HepG2 (cell line): ENCODE data around the gene CSN2. TPM values are rescaled to one million over a fixed set of nuclear protein-coding genes. Genes with fewer than 3 reads are reported as not detected.

ENCODE experiments used
- ADNP ChIP-seq: sonication (generic); formaldehyde crosslinking; IDR thresholded peaks from 2 replicates; pipeline ENCODE4 v1.4.0; 2020; ENCODE audit warnings: missing genetic modification reagents
- CC2D1A ChIP-seq: sonication (generic); formaldehyde crosslinking; IDR thresholded peaks from 2 replicates; pipeline ENCODE4 v1.8.1; 2023; ENCODE audit warnings: mild to moderate bottlenecking, missing genetic modification reagents
- MYPOP ChIP-seq: sonication (generic); formaldehyde crosslinking; IDR thresholded peaks from 2 replicates; pipeline ENCODE4 v1.8.1; 2023; ENCODE audit warnings: mild to moderate bottlenecking, moderate library complexity, missing genetic modification reagents
- ZC3H4 ChIP-seq: sonication (generic); formaldehyde crosslinking; IDR thresholded peaks from 2 replicates; pipeline ENCODE4 v1.4.0; 2020; ENCODE audit warnings: missing genetic modification reagents, borderline replicate concordance
- ZFP90 ChIP-seq: sonication (generic); formaldehyde crosslinking; IDR thresholded peaks from 2 replicates; pipeline ENCODE4 v1.8.0; 2022; ENCODE audit warnings: missing genetic modification reagents, mild to moderate bottlenecking, inconsistent platforms, borderline replicate concordance
- ZNF7 ChIP-seq: IDR thresholded peaks from 2 replicates; pipeline ENCODE4 v1.6.1; 2016; ENCODE audit warnings: missing biosample characterization, missing genetic modification reagents
- ZNF788 ChIP-seq: sonication (generic); formaldehyde crosslinking; IDR thresholded peaks from 2 replicates; pipeline ENCODE4 v1.5.0; 2020; ENCODE audit warnings: mild to moderate bottlenecking, missing genetic modification reagents, borderline replicate concordance
- polyA plus RNA-seq, 8 experiments: library from polyadenylated mRNA; depleted of rRNA in 3 of 8; stranded (reverse) in 7 of 8; unstranded in 1 of 8; fragments of >200 nt; fragmentation: Illumina TruSeq in 4 of 8; extraction: Trizol in 4 of 8; gene quantifications; 2 replicates each; pipeline versions ENCODE4 v1.2.1 to v1.2.3, GENCODE V29; 2011 to 2016; ENCODE audit warnings: low read depth in 4 of 8, missing spikeins in 1 of 8, mixed read lengths in 1 of 8; ENCODE audit not compliant: insufficient read depth in 1 of 8
- total RNA-seq, 5 experiments: library from RNA; depleted of rRNA; stranded (reverse); fragments of >200 nt; fragmentation: Illumina TruSeq; extraction: Trizol; gene quantifications; 2 replicates each; pipeline ENCODE4 v1.2.3, GENCODE V29; 2016; ENCODE audit warnings: low read depth in 1 of 5
- TF ChIP-seq, protein P1 (sequence below), 2 experiments: IDR thresholded peaks; 2 replicates each; pipeline ENCODE4 v1.6.1; 2011 to 2012; ENCODE audit warnings: low read length in 2 of 2, borderline replicate concordance in 1 of 2, low read depth in 1 of 2, mild to moderate bottlenecking in 1 of 2, moderate library complexity in 1 of 2
- TF ChIP-seq, protein P2 (sequence below): sonication (generic); formaldehyde crosslinking; IDR thresholded peaks from 2 replicates; pipeline ENCODE4 v1.5.0; 2020; ENCODE audit warnings: missing genetic modification reagents

CSN2 gene
- total and polyA plus RNA-seq, 2 of the 13 experiments (the other 11 are each of a cell fraction or from before 2014, with no cell fraction given), result 0.15 TPM; not detected in 1

- TF ChIP-seq, protein P1, sequence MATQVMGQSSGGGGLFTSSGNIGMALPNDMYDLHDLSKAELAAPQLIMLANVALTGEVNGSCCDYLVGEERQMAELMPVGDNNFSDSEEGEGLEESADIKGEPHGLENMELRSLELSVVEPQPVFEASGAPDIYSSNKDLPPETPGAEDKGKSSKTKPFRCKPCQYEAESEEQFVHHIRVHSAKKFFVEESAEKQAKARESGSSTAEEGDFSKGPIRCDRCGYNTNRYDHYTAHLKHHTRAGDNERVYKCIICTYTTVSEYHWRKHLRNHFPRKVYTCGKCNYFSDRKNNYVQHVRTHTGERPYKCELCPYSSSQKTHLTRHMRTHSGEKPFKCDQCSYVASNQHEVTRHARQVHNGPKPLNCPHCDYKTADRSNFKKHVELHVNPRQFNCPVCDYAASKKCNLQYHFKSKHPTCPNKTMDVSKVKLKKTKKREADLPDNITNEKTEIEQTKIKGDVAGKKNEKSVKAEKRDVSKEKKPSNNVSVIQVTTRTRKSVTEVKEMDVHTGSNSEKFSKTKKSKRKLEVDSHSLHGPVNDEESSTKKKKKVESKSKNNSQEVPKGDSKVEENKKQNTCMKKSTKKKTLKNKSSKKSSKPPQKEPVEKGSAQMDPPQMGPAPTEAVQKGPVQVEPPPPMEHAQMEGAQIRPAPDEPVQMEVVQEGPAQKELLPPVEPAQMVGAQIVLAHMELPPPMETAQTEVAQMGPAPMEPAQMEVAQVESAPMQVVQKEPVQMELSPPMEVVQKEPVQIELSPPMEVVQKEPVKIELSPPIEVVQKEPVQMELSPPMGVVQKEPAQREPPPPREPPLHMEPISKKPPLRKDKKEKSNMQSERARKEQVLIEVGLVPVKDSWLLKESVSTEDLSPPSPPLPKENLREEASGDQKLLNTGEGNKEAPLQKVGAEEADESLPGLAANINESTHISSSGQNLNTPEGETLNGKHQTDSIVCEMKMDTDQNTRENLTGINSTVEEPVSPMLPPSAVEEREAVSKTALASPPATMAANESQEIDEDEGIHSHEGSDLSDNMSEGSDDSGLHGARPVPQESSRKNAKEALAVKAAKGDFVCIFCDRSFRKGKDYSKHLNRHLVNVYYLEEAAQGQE (IDR thresholded peaks at IDR 0.05; ENCODE audit: borderline replicate concordance in 1 of 2, low read depth in 1 of 2, low read length in 2 of 2), result no peak
- TF ChIP-seq ZFP90 (no peak), ZC3H4 (no peak), MYPOP (CRISPR knock-in tag) (no peak), ADNP (no peak), CC2D1A (no peak), ZNF788 (CRISPR knock-in tag) (no peak), ZNF7 (CRISPR knock-in tag) (no peak)
- TF ChIP-seq, protein P2, sequence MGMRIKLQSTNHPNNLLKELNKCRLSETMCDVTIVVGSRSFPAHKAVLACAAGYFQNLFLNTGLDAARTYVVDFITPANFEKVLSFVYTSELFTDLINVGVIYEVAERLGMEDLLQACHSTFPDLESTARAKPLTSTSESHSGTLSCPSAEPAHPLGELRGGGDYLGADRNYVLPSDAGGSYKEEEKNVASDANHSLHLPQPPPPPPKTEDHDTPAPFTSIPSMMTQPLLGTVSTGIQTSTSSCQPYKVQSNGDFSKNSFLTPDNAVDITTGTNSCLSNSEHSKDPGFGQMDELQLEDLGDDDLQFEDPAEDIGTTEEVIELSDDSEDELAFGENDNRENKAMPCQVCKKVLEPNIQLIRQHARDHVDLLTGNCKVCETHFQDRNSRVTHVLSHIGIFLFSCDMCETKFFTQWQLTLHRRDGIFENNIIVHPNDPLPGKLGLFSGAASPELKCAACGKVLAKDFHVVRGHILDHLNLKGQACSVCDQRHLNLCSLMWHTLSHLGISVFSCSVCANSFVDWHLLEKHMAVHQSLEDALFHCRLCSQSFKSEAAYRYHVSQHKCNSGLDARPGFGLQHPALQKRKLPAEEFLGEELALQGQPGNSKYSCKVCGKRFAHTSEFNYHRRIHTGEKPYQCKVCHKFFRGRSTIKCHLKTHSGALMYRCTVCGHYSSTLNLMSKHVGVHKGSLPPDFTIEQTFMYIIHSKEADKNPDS, result no peak
These were observed 13.9 kb downstream of the CSN2 start (continued) for GRCh38 chr4:69951602-69952001.
